Measurements from ENCODE around the gene NDUFV3. TPM values are rescaled to one million over a fixed set of nuclear protein-coding genes. Genes with fewer than 3 reads are reported as not detected.
"Not testable (repeated sequence)": the region's sequence is repeated elsewhere in the genome, so short reads cannot be mapped to it uniquely, and the experiment has no call there.

NDUFV3 gene
- total RNA-seq, result 10 to 100 TPM; 45.4 to 79.0 (median 51.9) TPM

DNA sequence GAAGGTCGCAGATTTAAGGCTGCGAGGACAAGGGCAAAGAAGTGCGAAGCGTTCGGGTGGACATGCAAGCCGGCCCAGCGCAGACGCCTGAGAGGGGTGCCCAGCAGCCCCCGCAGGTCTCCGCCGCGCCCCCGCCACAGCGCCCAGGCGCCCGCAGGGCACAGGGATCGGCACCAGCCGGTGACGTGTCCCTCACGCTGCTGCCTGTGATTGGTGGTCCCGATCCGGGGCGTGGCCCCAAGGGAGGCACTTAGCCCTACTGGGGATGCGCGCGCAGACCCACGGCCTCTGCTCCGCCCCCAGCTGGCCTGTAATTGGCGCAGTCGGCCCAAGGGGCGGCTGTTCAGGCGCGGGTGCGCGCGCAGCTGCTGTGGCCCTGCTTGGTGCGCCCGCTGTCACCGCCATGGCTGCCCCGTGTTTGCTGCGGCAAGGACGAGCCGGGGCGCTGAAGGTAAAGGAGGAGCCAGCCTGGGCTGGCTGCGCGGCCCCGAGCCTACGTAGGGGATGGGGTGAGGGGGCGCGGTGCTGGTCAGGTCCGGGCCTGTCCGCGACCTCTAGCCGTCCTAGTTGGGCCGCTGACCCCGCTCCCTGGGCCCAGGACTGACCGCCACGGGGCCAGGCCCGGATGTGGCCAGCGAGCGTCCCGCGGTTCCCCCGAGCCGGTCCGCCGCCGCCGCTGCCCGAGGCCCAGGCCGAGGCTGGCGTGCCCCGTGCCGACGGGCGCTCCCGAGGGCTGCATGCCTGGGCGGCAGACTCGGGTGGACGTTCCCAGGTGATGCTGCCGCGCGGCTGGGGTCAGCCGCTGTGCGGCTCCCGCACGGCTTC lies at the start of gene NDUFV3:
TSS of gene NDUFV3 (plus strand) at position 379 of the 825 bp plus-strand sequence. CDS start at position 404, 25 bp downstream.
- peak; percentile 99 for ATAC-seq (ENCODE audit: low FRiP score)

DNA sequence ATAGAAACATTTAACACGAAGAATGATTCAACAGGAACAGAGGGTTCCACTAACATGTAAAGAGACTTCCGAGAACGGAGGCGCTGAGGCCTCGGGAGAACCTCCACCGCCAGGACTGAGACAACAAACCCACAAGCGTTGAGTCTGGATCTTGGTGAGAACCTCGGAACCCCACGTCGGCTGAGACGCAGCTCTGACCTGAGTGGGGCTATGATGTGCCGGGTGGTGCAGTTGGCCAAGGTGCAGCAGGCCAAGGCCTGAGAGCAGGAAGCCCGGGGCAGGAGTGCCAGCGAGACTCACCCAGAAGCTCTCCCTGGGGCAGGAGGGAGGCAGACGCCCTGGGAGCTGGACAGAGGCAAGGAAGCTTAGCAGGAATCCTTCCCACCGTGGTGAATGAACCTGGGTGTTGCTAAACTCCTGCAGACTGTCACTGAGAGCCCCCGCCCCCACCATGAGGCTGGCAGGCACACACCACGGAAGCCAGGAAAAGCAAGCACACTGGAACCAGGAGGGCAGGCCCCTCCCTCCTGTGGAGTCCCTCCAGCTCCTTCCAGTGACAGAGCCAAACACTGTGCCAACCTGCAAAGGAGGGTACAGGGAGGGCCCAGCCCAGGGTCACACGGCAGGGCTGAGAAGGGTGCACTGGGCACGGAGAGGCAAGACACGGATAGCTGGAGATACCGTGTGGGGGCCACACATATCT lies 48.5 kb upstream of the NDUFV3 start:
- ATAC-seq (ENCODE audit: low FRiP score) (no peak), DNase-seq (ENCODE audit: low spot score) (no peak)
- TF ChIP-seq, protein P1, sequence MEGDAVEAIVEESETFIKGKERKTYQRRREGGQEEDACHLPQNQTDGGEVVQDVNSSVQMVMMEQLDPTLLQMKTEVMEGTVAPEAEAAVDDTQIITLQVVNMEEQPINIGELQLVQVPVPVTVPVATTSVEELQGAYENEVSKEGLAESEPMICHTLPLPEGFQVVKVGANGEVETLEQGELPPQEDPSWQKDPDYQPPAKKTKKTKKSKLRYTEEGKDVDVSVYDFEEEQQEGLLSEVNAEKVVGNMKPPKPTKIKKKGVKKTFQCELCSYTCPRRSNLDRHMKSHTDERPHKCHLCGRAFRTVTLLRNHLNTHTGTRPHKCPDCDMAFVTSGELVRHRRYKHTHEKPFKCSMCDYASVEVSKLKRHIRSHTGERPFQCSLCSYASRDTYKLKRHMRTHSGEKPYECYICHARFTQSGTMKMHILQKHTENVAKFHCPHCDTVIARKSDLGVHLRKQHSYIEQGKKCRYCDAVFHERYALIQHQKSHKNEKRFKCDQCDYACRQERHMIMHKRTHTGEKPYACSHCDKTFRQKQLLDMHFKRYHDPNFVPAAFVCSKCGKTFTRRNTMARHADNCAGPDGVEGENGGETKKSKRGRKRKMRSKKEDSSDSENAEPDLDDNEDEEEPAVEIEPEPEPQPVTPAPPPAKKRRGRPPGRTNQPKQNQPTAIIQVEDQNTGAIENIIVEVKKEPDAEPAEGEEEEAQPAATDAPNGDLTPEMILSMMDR (IDR thresholded peaks at IDR 0.05), result no peak

More for the DNA sequence above, at the start of gene NDUFV3:
- DNase-seq (ENCODE audit: low spot score), result peak; percentile 100
- TF ChIP-seq, protein P1 (IDR thresholded peaks at IDR 0.05), result no peak

DNA sequence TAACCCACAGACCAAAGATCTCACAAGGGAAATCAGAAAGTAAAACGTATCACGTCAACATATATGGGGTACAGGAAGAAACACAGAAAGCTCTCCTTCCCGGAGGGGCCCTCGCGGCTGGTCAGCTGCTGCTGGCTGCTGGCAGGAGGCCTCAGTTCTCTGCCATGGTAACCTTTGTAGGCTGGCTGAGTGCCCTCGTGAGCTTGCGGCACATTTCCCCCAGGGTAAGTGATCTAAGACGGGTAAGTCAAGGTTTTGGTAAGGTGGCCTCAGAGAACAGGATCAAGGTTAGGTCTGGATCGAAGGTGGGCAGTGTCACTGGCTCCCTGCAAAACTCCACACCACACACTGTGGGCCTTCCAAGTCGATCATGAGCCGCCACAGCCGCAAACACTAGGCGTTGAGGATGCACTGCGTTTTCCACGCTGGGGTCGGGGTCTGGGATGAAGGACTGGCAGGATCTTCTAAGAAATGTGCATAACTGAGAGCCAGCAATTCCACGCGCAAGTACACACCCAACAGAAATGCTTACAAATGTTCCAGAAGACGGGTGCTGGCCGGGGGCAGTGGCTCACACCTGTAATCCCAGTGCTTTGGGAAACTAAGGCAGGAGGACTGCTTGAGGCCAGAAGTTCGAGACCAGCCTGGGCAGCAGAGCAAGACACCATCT lies 47.7 kb upstream of the NDUFV3 start:
- no peak for ATAC-seq (ENCODE audit: low FRiP score)
- no peak for DNase-seq (ENCODE audit: low spot score)
- TF ChIP-seq, protein P1 (IDR thresholded peaks at IDR 0.05), result no peak

DNA sequence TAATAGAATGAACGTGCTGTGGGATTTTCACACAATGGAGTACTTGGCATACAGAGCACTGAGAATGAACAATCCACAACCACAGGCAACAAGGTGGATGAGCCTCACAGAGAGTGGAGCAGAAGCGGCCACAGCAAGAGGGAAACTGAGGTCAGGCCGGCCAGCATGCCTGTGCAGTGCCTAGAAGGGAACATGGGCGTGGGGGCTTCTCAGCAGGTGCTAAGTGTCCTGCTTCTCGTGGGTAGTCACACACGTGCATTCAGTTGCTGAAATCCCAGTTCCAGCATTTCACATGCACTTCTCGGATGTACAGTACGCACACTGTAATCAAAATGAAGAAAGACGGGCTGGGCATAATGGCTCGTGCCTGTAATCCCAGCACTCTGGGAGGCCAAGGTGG lies 46.9 kb upstream of the NDUFV3 start:
- ATAC-seq (ENCODE audit: low FRiP score) (no peak), DNase-seq (ENCODE audit: low spot score) (no peak)
- TF ChIP-seq, protein P1 (IDR thresholded peaks at IDR 0.05), result no peak

DNA sequence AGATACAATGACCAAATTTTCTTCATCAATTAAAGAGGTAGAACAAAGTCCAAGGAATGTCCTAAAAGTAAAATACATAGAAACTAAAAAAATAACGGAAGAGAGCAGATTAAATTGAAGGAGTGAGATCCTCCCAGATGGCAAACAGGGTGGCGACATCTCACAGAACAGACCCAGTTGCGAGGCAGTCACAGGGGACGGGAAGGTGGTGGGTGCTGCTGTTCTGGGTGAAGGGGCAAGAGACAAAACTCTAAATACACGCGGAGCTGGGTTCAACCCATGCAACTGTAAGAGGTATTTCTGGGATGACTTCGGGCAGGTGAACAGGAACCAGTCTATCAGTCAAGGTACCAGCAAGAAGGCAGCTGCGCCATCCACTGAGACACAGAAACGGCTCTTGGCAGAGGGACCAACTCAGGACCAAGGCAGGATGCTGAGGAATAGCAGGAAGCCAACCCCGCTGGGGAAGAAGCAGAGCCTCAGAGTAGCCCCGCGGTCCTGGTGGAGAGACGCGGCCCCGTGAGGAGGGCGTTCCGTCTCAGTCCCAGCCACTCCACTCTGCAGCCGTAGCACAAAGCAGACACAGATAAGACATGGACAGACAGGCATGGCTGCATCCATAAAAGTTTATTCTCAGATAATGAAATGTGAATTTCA lies 45.9 kb upstream of the NDUFV3 start:
- TF ChIP-seq, protein P1 (IDR thresholded peaks at IDR 0.05), result no peak
- DNase-seq (ENCODE audit: low spot score), result no peak

DNA sequence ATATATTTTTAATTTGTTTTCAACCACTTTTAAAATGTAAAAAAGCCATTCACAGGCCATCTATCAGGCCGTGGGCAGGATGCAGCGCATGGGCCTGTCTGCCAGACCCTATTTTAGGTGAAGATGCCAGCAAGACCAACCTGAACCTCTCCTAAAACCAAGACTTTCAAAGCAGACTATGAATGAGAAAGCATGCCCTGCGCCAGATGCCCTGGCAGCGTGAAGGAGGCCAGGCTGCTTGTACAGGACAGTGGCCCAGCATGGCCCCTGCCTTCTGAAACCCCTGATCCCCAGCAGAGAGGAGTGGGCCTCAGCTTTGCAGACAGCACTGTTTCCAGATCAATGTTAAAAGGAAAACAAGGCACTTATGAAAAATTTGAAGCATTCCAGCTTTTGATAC lies 45.4 kb upstream of the NDUFV3 start:
- no peak for DNase-seq (ENCODE audit: low spot score)
- TF ChIP-seq, protein P1 (IDR thresholded peaks at IDR 0.05), result no peak
- ATAC-seq (ENCODE audit: low FRiP score), result no peak

More for the DNA sequence above, 45.9 kb upstream of the NDUFV3 start:
- ATAC-seq (ENCODE audit: low FRiP score), result no peak

DNA sequence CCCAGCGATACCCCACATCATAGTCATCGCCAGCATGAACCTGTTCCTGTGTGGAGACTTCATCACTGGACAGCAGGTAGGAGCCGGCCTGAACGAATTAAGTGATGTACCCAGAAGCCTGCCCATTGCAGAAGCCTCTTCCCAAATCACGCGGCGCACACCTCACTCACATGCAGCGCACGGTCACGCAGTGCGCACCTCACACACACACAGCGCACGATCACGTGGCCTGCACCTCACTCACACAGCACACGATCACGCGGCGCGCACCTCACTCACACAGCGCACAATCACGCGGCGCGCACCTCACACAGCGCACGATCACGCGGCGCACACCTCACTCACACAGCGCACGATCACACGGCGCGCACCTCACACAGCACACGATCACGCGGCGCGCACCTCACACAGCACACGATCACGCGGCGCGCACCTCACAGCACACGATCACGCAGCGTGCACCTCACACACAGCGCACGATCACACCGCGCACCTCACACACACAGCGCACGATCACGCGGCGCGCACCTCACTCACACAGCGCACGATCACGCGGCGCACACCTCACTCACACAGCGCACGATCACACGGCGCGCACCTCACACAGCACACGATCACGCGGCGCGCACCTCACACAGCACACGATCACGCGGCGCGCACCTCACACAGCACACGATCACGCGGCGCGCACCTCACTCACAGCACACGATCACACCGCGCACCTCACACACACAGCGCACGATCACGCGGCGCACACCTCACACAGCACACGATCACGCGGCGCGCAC lies 44.8 kb upstream of the NDUFV3 start:
- DNase-seq (ENCODE audit: low spot score); ATAC-seq (ENCODE audit: low FRiP score): not testable (repeated sequence)

All from omental fat pad (tissue), 4 donors.